ENCODE results near the gene P2RY14.

The P2RY14 gene

DNA sequence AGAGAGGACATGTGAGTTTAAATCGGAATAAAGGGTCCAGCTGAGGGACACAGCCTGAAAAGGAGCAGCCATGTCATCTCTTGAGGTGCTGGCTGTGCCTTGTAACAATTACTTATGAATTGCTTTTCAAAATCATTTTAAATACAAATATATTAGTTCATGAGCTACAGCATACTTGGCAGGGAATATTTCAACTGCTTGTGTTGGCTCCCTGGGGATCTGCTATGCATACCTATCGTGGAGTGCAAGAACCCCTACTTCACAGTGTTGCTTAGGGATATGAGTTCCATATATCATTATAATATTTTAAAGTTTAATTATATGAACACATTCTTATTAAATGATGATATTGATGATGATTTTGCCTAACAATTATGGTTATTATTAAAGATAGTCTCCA is 19.1 kb upstream of the P2RY14 start:
- H3K4me3 ChIP-seq (ENCODE audit: low read depth, low read length): no peak overlapping the region
- in situ Hi-C loops (cut with HindIII; ENCODE audit: low sequenced_read_pairs): no loop called here
- TF ChIP-seq CTCF (IDR thresholded peaks at IDR 0.05; ENCODE audit: low read depth, low read length, missing control alignments): no peak
- no peak for DNase-seq (ENCODE audit: low read depth)

- H3K4me3 ChIP-seq (ENCODE audit: low read depth, low read length): no peak overlapping the region
- TF ChIP-seq CTCF (IDR thresholded peaks at IDR 0.05; ENCODE audit: low read depth, low read length, missing control alignments): no peak
Observed at GRCh38 chr3:151296226-151296625, 17.9 kb upstream of the P2RY14 start.

DNA sequence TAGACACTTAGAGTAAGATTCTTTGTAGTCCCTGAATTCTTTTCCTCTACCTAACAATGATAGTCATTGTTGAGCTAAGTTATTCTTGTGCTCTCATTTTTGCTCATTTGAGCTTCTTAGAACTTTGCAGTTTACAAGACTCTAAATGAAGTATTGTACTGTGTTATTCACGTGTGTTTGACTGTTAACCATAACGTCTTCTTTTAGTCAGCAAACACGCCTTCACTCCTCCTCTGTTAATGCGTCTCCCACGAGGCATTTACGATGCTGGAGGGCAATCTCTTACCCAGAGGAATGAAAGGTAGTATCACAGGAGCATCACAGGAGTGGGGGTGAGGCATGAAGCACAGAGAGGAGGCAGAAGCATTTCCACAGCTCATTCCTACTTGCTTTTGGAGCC is 14.8 kb upstream of the P2RY14 start:
- in situ Hi-C loops (cut with HindIII; ENCODE audit: low sequenced_read_pairs): no loop called here
- no peak for TF ChIP-seq CTCF (IDR thresholded peaks at IDR 0.05; ENCODE audit: low read depth, low read length, missing control alignments)
- H3K4me3 ChIP-seq (ENCODE audit: low read depth, low read length): no peak overlapping the region
- no peak for DNase-seq (ENCODE audit: low read depth)

More at GRCh38 chr3:151296226-151296625, 17.9 kb upstream of the P2RY14 start:
- in situ Hi-C loops (cut with HindIII; ENCODE audit: low sequenced_read_pairs): no loop called here
- DNase-seq (ENCODE audit: low read depth): no peak

- H3K4me3 ChIP-seq (ENCODE audit: low read depth, low read length): no peak overlapping the region
- peak; percentile 48 for DNase-seq (ENCODE audit: low read depth)
- TF ChIP-seq CTCF (IDR thresholded peaks at IDR 0.05; ENCODE audit: low read depth, low read length, missing control alignments): peak; percentile 39
- in situ Hi-C loops (cut with HindIII; ENCODE audit: low sequenced_read_pairs): no loop called here
Observed at GRCh38 chr3:151290673-151291072, 12.3 kb upstream of the P2RY14 start.

DNA sequence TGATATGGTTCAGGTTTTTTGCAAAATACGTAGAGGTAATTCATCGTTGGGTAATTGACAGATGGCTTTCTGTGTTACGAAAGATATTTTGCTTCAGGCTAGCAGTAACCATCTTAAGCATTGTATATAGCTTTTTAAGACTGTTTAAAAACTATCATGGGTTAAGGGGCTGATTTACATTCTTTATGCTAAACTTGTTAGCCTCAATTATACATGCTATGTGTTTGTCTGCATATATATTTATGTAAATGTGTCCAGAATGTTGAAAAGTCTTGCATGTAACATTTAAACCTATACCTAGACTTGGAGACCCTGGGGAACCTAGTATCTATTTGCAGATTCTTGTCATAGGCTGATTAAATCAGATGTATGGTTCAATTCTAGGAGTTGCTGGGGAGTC is 11.1 kb upstream of the P2RY14 start:
- in situ Hi-C loops (cut with HindIII; ENCODE audit: low sequenced_read_pairs): no loop called here
- TF ChIP-seq CTCF (IDR thresholded peaks at IDR 0.05; ENCODE audit: low read depth, low read length, missing control alignments): no peak
- no peak for DNase-seq (ENCODE audit: low read depth)
- H3K4me3 ChIP-seq (ENCODE audit: low read depth, low read length): no peak overlapping the region

GRCh38 chr3:151285940-151286339 is 7.6 kb upstream of the P2RY14 start:
- in situ Hi-C loops (cut with HindIII; ENCODE audit: low sequenced_read_pairs): no loop called here
- no peak overlapping the region for H3K4me3 ChIP-seq (ENCODE audit: low read depth, low read length)
- TF ChIP-seq CTCF (IDR thresholded peaks at IDR 0.05; ENCODE audit: low read depth, low read length, missing control alignments): no peak
- DNase-seq (ENCODE audit: low read depth): no peak
